Measurements from ENCODE around the gene SMYD3.

Gene SMYD3

DNA sequence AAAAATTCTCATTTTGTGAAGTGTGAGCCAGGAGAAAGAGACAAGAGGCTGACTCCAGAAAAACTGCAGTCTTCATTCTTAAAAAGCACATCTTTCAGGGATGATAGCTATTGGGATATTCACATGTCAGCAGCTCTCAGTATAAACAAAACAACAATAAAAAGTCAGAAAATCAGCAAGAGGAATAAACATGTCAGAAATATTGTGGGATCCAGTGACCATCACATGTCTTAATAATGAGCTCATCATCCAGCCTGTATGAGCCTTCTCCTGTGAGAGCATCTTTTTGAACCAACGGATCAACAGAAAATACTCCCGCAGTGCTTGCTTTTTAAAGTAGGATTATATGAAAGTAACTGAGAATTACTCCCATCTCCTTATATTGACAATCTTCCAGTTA lies 241.6 kb downstream of the SMYD3 start:
- DNase-seq = no peak

DNA sequence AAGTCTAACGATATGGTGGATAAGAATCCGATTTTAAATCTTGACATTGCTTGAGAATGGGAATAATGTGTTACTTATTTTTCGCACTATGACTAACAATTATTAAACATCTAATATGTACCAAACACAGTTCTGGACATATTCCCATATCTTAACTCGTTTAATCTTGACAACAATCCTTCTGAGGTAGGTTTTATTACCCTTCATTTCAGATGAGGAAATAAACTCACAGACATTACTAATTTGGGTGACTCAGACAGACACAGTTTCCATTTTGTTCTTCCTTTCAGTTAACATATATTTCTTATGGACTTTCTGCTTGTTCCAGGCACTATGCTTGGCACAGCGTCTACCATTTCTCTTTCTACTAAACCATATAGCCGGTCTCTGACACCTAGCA lies 244.8 kb downstream of the SMYD3 start:
- DNase-seq = no peak

DNA sequence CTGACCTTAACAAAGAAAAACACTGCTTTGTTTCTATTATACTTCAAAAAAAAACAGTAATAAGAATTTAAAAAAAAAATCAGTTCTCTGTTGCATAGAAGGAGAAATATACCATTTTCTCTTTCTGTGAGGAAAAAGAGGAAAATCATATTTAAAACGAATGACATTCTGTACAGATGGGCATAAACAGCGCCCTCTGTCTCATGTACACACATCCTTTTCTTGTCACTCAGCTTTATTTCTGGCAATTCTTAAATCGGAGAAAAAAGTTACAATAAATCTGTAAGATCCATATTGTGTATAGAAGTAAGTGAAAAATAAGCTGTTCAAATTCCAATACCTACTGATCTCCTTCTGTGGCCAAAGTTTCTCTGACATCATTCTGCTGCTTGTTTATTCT lies 245.4 kb downstream of the SMYD3 start:
- DNase-seq = no peak

DNA sequence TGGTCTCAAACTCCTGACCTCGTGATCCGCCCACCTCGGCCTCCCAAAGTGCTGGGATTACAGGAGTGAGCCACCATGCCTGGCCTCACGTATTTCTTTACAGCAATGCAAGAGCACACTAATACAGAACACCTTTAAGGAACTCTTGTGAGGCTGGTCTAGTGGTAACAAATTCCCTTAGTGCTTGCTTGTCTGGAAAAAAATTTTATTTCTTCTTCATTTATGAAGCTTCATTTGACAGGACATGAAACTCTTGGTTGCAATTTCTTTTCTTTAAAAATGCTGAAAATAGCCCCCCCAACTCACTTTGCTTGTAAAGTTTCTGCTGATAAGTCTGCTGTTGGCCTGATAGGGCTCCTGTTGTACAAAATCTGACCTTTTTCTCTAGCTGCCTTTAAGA lies 248.8 kb downstream of the SMYD3 start:
- no peak for DNase-seq

DNA sequence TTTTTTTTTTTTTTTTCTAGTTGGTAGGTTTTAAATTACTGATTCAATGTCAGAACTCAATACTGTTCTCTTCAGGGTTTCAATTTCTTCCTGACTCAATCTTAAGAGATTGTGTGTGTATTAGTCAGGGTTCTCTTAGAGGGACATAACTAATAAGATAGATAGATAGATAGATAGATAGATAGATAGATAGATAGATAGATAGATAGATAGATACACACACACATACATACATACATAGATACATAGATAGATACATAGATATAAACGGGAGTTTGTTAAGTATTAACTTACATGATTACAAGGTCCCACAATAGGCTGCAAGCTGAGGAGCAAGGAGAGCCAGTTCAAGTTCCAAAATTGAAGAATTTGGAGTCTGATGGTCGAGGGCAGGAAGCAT lies 251.3 kb downstream of the SMYD3 start:
- no peak for DNase-seq

DNA sequence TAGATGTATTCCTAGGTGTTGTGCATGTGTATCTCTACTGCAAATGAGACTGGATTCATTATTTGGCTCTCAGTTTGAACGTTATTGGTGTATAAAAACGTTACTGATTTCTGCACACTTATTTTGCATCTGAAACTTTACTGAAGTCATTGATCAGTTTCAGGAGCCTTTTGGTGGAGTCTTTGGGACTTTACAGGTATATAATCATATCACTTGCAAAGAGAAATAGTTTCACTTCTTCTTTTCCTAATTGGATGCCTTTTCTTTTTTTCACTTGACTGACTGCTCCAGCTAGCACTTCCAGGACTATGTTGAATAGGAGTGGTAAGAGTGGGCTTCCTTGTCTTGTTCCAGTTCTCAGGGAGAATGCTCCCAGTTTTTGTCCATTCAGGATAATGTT lies 252.2 kb downstream of the SMYD3 start:
- DNase-seq = no peak

DNA sequence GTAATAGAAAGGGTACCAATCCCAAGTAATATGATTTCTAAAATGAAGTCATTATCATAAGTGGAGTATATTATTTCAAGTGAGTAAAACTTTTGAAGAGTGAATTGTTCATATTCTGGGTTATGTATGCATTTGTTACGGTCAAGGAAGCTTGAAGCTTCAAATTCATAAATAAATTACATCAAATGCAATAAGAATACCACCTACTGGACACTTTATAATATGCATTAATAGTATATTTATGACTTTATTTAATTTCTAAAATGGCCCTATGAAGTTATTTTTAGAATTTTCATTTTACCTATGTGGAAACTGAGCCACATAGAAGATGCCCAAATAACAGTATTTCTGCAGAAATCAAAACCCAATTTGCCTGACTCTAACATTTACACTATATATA lies 260.6 kb downstream of the SMYD3 start:
- no peak for DNase-seq

DNA sequence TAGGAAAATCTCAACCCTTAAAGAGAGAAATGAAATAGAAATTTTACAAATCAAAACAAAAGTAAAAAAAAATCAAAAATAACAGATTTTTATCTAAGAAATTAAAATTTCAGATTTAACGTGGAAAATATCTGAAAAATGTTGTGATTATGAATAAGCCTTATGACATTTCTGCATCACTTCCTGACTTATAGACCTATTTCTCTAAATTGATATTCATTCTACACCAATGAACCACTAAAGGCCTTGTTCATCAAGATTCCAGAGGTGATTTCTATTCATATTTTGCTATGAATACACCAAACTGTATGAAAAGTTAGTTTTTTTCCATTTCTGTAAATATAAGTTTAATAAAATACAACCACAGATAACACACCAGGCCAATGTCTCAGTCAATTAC lies 261.5 kb downstream of the SMYD3 start:
- no peak for DNase-seq

DNA sequence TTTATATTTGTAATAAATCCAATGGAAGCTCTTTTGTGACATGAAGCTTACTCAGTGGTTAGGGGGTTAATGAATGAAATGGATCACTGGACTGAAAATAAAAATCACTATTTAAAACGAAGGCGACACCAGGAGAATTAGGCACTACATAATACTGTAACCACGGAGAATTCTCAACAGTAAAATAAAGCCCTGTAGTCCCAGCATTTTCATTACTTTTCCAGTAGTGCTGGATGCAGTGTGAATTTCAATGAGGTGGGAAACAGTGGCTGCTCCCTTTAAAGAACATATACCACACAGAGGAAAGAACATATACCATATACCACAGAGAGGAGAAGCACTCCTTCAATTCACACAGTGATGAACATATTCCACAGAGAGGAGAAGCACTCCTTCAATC lies 275.0 kb downstream of the SMYD3 start:
- no peak for DNase-seq

DNA sequence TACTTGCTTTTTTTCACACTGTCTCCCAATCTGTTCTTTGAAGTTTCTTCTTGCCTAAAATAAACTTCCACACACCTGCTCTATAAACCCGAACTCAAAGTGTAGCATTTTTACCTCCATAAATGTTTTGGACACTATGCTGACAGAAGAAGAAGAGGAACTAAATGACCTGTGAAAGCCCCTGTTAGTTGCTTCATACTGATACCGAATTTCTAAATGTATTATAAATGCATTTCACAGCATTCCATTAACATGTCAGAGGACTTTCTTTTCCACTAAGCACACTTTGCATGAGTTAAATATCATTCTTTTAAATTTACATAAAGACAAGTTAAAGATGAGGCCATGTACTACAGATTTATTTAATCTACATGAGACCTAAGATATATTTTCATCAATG lies 281.0 kb downstream of the SMYD3 start:
- no peak for DNase-seq

DNA sequence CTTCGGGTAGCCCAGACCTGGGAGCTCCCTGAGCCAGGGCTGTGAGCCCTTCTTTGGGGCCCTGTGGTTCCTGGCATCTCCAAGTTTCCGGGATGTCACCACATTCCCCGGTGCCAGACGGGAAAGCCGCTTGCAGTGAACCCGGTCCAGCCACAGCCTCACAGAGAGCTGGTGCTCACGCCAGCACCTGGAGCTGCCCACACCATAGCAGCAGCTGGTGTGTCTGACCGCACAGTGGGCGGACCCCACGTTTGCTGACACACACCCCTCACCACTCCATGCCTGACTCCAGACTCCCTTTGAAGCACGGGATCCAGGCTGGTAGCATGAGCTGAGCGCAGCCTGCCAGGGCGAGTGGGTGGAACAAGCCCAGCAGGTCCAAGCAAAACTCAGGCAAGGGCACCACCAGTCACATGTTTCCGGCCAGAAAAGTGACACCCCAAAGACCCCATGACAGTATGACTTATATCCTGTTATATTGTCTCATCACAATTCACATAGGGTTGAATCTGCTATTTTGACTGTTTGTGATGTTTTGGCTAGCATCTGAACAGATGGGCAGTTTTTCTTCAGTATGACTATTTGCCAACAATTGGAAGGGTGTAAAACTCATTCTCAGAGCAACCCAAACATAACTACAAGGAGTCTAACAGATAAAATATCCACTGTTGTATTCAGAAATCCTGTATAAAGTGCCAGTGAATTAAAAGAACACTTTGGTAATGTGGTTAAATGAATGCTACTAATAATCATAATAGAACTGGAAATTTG lies 285.4 kb downstream of the SMYD3 start:
- no peak for DNase-seq

DNA sequence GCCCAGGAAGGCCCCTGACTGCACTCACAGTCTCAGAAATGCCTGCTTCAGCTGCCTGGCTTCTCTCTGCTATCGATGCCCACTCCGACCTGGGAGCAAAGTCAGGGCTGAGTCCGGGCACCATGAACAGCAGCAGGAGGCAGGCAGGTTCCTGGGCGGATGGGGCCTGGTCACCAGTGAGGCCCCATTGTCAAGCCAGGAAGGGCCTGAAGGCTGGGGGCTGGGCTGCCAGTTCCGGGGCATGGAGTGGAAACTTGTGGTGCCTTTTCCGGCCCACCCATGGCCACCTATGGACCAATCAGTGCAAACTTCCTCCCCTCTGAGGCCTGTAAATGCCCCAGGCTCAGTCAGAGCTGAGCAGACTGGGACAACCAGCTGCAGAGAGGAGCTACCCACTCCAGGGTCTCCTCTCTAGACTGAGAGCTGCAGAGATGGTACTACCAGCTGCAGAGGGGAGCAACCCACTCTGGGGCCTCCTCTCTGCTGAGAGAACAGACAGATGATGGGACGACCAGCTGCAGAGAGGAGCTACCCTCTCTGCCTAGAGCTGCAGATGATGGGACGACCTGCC lies 286.5 kb downstream of the SMYD3 start:
- no peak for DNase-seq

DNA sequence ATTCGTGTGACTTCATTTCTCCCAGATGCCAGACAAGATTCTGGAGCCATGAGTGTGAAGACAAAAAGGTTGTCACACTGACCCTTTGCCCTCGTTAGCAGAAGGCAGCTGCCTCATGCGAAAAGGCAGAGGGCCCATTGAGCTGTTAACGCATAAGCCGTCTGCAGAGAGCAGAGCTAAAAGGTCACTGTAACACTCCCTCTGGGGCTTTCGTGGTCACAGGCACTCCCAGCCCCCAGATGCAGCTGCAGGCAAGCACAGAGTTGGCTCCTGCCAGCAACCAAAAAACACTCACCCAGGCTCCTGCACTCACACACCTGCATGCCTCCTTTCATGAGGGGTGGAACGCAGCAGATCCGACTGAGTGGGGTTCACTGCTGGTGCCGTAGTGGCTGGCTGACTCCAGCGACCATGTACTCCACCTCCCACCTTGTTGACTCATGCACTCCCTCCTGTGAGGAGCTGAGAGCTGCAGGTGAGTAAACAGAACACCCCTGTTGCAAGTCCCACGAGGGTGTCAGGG lies 287.5 kb downstream of the SMYD3 start:
- DNase-seq = no peak

DNA sequence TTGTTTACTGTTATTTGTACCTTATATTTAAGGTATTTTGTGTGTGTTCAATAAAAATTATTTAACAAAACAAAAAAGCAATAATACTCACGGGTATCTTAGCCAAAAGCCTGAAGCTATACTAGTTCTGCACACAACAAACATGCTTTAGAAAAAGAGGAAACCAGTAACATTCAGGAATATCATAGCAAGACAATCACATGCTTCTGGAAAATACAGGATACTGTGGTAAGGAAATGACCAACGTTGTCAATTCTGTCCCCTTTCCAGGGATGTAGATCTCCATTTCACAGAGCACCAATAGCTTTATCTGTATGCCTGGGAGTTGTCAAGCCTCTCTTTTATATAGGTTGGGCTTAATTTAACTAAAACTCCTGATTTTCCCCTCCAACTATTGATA lies 288.4 kb downstream of the SMYD3 start:
- no peak for DNase-seq

DNA sequence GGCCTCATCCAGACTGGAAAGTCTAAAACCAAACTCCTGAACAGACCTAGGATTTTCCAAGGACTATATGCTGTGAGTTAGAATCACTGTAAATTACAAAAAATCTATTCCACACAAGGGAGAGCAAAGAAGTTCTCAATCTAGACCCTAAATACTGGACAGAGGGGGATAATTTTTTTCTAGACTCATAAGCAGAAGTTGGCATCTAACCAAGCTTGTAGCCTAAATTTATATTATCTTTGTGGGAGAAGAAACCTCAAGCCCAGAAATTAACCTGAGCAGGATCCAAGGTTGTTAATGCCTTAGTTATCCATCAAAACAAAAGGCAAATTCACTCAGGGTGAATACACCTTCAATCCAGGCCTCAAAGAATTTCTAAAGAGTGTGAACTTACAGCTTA lies 290.2 kb downstream of the SMYD3 start:
- no peak for DNase-seq

DNA sequence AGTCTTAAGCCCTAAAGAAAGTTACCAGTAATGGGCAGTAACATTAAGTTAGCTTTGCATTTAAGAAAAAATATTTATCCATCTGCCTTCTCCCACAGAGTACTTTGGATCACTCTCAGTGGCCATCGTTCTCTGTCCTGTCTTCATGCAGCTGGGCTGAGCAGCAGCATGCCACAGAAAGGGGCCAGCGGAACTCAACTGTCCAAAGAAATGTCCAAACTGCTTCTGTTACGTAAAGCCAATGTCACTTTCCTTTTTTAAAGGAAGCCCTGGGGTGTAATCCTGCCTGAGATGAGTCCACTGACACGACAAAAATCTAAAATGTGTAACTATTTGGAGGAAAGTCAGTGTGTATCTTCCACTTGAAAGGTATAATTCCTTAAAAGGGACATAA lies 291.6 kb downstream of the SMYD3 start:
- DNase-seq = no peak

DNA sequence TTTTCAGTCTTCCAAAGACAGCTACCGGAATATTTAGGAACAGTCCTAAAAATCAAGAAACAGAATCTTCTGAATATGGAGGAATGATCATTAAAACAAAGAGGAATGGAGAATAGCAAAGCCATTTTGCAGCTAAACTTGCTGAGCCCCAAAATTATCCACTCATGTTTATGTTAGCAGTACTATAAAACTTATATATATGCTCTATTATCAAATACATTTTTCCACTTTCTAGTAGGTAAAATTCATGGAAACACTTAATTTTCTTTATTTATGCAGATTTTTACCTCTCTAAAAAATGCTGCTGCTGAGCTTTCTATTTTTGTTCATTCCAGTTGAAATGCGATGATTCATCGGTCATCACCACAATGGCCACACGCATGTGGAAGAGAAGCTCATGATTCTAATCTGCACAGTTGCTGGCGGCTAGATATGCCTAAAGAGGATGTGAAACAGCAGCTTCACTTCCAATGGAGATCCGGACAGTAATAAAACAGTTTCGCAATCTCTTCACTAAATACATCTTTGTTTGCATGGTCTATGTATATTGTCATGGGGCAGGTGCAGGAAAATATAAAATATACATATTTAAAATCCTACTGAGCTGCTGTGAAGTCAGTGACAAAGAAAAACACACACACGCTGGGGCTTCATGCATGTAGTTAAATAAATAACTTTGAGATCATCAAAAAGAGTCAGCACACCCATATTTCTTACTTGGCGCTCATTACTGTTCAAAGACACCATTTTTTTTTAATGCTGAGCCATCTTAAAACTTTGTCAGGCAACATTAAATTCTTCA lies 292.2 kb downstream of the SMYD3 start:
- DNase-seq = no peak

DNA sequence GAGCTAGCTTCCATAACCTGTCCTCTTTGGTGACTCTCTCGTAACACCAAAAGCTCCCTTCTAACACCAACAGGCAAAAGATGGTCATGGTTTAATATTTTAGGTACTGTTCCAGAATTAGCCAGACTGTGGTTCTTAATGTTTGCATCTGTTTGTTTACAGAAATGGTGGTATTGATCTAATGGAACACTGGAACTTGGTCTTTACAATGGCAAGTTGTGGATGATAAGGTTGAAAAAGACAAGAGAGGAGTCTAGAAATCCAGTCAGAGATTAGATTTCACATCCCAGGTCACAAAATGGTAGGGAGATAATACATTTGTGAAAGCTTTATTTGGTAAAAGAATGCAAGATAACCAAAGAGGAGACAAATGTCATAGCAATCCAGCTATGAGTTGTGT lies 293.1 kb downstream of the SMYD3 start:
- no peak for DNase-seq

DNA sequence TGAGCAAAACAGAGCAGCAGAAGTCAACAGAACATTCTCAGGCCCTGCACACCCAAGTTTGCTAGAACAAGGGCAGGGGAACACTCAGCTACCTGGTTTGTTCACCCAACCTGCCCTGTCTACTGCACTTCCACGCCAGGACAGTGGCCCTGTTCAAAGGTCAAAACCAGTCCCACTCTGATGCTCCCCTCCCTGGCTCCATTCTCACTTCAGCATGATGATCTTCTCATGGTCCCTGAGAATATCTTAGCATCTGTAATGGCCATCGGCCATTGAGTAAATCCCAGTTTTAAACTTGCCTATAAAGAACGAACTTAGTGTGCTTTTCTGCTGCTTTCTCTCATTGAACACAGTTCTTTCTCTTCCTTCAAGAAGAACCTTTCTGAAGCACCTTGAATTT lies 293.6 kb downstream of the SMYD3 start:
- DNase-seq = no peak

DNA sequence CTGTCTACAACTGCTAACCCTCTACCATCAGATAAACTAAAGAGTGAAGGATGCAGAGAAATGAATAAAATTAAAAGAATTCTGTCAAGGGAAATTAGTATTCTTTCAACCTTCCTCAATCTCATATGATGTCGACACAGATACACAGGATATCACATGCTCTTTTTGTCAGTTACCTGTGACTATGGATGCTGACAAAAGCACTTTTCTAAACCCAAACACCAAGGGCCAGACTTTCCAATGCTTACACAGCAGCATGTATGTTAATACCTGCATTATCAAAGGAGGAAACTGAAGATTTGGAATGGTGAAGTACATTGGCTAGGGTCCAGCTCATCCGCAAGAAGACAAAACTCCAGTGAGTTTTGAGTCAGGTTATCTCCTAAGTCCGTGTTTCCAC lies 294.0 kb downstream of the SMYD3 start:
- DNase-seq = no peak

DNA sequence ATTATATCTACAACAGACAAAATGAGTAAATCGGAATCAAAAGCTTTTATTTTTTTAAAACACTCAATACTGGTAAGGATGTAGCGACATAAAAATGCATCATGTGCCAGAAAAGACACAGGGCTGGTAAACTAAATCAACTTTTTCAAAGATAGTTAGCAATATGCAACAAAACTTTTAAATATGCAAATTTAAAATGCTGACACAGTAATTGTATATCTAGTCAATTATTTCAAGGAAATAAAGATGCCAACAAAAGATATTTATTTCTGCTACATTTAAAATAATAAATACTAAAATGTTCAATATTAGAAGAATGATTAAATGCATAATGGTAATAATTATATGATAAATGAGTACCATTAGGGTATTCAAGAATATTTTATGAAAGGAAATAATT lies 295.1 kb downstream of the SMYD3 start:
- DNase-seq = no peak

DNA sequence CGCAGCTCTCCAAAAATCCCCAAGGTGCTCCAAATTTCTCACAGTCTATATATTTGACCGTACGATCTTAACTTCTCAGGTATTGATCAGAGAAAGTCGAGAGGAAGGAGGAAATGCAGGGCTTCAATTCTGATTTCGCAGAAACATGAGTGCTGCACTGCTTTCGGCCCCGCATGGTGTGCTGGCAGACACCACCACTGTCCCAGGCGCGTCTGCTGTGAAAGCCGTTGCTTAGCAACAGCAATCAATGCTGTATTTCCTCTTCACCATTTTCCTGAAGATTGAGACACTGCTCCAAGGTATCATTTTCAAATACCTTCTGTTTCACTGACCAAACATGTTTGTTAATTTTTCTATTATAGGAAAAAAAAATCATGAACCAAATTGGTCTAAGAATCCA lies 296.3 kb downstream of the SMYD3 start:
- no peak for DNase-seq

DNA sequence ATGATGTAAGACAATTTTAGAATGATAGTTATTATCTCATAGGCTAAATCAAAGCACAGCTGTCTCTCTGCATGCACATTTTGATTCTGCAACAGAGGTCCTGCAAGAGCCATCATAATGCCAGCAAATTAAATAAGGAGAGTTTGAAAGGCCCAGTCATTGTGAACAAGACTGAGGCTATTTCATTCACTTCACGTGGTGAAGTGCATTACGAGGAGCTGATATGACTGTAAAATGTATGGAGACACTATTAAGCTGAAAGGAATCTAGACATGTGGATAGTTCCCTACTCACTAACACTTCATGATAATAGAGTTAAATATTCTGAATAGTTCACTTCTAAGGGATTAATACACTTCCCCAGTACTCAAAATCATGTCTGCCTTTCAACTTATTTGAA lies 299.0 kb downstream of the SMYD3 start:
- no peak for DNase-seq

DNA sequence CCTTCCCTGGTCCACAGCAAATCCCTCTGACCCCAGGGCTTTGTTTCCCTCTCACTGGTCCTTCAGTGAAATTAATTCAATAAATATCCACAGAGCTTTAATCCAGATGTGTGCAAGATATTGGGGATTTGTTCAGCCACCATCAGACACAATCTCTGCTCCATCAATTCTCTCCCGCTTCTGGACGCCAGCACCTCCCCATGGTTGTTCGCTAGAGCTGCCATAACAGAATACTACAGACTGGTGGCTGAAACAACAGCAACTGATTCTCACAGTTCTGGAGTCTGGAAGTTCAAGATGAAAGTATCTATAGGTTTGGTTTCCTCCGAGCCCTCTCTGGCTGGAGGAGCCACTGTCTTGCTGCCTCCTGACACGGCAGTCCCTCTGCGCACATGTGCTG lies 303.9 kb downstream of the SMYD3 start:
- no peak for DNase-seq
